Vein endothelial cell (primary cell): Measurements from ENCODE around the gene OOSP1. TPM values are rescaled to one million over a fixed set of nuclear protein-coding genes. Genes with fewer than 3 reads are reported as not detected.

Experiments used
- total RNA-seq: library from RNA; depleted of rRNA; stranded (reverse); fragments of >200 nt; gene quantifications from 2 replicates; pipeline ENCODE4 v1.2.3, GENCODE V29; 2012

OOSP1 gene, protein sequence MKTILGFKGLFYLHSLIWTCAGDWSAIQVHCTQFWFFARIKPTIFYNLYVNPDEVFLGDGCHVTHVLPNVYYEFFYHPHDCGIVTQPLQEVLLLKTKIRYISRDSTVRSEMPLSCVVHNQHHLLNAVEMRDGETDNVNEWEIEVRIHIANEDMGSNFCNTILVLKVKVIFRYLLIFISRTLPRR
- not detected in 2 replicates for total RNA-seq

DNA sequence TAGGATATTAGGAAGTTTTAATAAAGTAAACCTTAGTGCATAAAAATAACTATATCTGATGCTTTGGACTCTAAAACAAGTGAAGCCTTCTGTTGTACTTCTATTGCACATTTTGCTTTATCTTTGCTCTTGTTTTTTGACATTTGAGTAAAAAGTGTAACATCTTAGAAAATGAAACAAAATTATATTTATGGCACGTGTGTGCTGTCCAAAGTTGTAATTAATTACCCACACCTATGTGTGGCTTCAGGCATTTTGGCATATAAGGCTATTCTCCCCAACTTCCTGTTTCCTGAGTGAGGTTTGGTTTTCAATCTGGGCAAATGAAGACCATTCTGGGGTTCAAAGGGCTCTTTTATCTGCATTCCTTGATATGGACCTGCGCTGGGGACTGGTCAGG is at the start of gene OOSP1:
OOSP1 (plus strand) TSS at position 301 of the 400 bp plus-strand sequence; CDS start at position 324, 23 bp downstream.

GRCh38 chr11:59963733-59964132 is 25.5 kb downstream of the OOSP1 start, which contains the start of gene OOSP4A:
OOSP4A (plus strand) TSS chr11:59964033; CDS start chr11:59964033, 0 bp downstream.

Other genes with a start within 250 kb of the OOSP1 start
- gene OR10V1, start 224.6 kb upstream of the OOSP1 start, total RNA-seq, result not detected in 2 replicates
- gene STX3, start 183.1 kb upstream of the OOSP1 start, total RNA-seq, result 76.5 and 76.8 TPM in 2 replicates
- 32.3 and 35.6 TPM in 2 replicates for gene MRPL16, start 127.7 kb upstream of the OOSP1 start, total RNA-seq
- not detected in 2 replicates for gene CBLIF, start 92.9 kb upstream of the OOSP1 start, total RNA-seq
- 0.10 TPM in 1 of 2 replicates, not detected in the other for gene TCN1, start 71.9 kb upstream of the OOSP1 start, total RNA-seq
- not detected in 2 replicates for gene OOSP3, start 59.6 kb upstream of the OOSP1 start, total RNA-seq
- not detected in 2 replicates for gene OOSP4A, start 25.6 kb downstream of the OOSP1 start, total RNA-seq
- not detected in 2 replicates for gene OOSP4B, start 78.7 kb downstream of the OOSP1 start, total RNA-seq
- gene OOSP2, start 102.0 kb downstream of the OOSP1 start, total RNA-seq, result not detected in 2 replicates
- not detected in 2 replicates for gene MS4A3, start 118.2 kb downstream of the OOSP1 start, total RNA-seq
- not detected in 2 replicates for gene MS4A2, start 150.2 kb downstream of the OOSP1 start, total RNA-seq
- 3.4 and 3.6 TPM in 2 replicates for gene MS4A6A, start 244.7 kb downstream of the OOSP1 start, total RNA-seq